NCI-H1092 treated with DMSO at 0.1 percent for 48 hours (cell line): ENCODE data around the gene NRG3.

Experiments
- DNase-seq: peaks from one replicate; lab custom pipeline; 2025; lab: John Stamatoyannopoulos, UW

Gene NRG3

DNA sequence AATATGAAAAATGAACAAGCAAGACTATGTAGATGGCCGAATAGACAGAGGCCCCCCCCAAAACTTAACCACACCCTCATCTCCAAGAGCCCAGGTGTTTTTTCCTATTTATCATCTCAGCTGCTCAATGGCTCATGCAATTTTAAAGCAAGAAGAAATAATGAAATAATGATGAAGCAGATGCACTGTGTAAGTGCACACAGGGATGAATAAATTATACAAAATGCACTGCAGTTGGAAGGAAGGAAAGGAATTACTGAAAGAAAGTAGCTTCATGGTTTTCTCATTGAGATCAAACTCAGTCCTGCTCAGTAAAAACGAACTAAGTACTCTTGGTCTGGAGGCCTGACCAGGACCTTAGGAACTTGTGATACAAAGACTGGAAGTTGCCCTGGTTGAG is 810.1 kb downstream of the NRG3 start:
- no peak for DNase-seq

DNA sequence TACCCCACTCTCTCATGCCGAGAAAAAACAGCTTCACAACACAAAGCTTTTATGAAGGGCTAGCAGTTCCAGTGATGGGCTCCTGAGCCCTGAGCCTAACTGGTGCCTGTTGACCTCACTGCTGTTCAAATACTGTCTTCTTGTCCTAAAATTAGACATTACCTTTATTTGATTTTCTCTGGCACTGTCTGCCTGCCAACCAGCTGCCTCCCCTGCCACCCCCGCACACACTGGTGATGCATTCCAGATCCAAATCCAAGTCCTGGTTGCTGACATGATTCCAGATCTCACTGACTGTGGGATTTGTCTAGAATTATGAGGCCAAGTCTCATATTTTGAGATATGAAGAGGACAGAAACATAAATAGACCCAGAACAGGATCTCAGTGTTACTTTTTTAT is 816.2 kb downstream of the NRG3 start:
- no peak for DNase-seq

DNA sequence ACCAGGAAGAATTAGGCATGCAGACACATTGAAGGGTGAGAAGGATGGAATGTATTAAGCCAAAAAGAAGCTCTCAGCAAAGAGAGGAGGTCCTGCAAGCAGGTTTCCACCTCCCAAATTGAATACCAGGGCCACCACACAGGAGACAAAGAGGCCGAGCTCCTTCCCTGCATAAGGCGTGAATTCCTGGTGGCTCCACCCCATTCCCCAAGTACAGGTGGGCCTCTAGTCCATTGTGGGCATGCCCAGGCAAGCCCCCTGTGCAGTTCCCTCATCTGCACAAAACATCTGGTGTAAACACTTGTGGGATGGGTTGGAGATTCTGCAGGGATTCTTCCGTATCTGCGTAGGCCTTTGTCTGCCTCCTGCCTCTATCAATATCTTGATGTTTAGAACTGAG is 817.5 kb downstream of the NRG3 start:
- DNase-seq: no peak

DNA sequence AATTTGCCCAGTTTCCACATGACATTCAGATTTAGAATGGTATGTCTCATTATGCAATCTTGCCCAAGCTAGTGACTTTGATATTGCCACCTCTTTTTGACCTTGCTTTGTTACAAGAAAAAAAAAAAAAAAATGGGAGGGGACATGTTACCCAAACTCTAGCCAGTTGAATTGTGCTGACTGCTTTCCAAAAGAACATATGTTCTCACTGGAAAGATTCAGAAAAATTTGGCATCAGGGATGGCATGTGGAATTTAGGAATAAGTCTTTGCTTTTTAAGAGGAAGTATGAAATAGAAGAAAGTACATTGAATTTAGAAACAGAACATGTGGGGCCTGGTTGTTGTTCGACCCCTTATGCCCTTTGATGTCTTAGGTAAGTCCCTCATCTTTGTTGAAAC is 846.8 kb downstream of the NRG3 start:
- no peak for DNase-seq

DNA sequence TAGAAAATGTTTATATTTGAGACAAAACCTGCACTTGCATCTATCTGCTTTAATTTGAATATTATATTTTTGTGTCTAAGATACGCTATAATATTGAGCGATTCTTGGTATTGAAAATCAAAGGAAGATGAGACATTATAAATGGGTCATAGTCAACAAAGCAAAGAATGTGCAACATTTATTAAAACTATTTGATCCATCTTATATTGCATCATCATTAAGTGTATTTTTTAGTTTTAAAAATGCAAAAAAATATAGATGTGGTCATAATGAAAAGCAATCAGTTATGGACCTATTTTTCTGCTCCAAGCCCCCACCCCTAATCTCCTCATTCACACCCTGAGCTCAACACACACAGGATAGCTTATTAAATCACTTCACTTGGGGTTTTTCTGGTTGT is 847.3 kb downstream of the NRG3 start:
- no peak for DNase-seq

DNA sequence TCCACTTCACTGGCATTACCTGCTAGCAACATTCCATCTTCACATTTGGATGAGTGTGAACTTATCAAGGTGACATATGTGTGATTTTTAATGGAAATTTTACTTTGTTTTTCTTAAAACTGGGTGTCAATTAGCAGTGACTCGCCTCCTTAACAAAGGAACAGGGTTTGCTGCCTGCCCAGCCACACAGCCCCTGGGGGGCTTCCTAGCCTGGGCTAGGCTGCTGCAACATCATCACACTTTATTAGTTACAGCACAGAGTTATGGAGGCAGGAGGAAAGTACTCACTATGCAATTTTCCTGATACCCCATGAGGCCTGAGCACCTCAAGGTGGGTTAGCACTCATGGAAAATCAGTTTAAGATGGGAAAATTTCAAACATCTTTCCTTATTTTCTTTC is 861.3 kb downstream of the NRG3 start:
- DNase-seq: no peak

DNA sequence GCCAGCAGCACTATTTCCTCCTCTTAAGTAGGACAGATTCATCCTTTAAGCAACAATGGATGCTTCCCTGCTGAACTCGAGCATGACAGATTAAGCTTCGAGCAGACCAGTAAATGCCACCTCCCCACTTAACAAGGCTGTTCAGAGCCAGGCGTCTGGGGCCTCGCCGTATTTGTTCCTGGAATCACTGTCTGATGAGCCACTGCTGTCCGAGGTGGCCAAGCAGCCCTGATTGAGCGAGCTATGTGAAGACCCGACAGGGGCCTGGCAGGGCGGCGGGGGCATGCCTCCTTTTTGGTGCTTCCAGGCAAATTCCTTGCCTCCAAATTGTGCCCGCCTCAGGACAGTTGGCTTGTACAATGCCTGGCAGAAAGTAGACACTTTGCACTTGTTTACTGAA is 862.6 kb downstream of the NRG3 start:
- peak; percentile 14 for DNase-seq

DNA sequence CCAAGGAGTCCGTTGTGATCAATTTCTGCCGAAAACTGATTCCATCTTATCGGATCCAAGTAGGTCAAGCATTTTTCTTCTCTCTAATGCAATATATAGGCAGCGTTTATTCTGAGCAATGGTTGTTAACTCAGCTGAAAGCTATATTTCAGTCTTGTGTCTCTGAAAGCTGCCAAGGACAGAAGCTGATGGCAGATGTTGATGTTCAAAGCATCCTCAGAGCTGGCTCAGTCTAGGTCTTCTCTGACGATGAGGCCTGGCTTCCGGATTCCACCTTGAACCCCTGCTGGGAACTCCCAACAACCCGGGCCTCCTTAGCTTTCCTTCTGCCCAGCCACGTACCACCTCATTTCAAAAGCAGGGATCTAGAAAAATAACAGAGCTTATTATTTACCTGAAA is 863.6 kb downstream of the NRG3 start:
- DNase-seq: no peak

DNA sequence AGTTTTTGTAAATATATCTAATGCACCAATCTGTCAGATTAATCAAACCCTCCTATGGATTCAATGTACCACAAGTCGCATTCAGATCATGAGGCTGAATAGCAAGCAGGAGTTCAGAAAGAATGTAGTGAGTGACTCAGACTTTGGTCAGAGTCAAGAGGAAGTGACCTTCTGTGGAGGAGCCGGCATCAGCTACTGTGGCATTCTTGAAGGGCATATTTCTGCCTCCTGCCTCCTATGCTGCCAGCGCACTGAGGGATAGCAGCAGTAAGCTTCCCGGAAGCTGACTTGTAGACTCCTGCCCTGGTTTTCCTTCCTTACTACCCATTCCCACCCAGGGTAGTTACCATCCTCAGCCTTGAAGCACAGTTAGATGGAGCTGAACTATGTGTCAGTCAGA is 867.5 kb downstream of the NRG3 start:
- no peak for DNase-seq

DNA sequence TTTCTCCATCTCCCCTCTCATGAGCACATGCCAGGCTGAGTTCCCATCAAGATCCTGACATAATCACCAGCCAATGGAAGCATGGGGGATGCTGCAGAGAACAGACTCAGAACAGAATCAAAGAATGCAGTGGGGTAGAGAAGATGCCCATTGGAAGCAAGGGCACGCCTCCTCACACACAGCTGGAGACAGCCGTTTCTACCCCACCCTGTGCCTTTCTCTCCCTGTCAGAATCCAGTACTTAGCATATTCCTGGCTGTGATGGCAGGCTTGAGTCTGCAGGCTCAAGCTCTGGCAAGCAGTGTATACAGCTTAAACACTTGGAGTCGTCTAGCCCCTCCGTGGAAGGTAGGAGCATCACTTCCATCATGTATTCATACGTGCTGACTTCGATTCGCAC is 867.9 kb downstream of the NRG3 start:
- DNase-seq: no peak

DNA sequence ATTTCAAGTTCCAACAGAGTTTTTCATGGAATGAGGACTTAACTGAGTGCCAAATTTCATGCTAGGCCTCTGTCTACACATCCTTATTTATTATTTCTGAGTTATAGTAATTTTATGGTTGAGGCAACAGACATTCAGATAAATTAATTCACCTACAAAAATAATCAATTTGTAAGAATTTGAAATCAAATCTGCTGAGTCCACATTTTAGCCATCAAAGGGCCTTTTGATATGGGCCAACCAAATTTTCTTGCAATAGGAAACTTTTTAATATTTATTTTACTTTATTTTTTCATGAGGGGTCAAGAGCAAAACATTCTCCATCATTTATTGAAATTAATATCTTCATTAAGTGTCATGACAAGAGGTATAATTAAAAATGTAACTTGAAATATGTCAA is 875.5 kb downstream of the NRG3 start:
- DNase-seq: no peak

DNA sequence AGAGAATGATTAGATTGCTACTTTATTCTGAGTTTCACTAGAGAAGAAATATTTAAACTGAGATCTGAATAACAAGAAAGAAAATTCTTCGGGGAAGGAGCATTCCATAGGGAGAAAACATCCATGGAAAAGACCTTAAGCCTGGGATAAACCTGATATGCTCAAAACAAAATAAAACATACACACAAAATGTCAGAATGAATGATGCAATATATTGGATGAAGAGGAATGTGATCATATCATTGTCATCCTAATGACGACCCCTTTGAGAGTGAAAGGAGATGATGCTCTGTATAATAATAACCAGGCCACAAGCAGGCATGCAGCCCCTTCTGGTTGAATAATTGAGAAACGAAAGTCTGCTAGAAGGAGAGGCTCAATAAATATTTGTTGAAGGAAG is 882.4 kb downstream of the NRG3 start:
- no peak for DNase-seq

DNA sequence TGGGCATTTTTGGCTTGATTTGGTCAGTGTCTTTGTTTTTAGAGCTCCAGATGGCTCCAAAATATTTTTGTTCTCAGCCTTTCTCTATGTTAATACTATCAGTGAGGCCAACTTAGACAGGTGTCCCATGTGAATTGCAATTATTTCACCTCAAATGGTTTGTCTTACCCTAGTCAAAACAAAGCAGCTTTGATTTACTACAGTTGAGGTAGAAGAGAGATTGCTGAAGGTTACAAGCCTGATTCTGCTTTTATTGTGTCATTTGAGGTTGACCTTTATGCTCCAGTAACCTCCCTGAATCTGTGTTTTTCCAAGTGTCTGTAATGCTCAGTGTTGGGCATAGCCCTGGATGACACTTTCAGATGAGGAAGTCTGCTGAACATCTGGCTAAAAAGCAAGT is 882.9 kb downstream of the NRG3 start:
- no peak for DNase-seq

DNA sequence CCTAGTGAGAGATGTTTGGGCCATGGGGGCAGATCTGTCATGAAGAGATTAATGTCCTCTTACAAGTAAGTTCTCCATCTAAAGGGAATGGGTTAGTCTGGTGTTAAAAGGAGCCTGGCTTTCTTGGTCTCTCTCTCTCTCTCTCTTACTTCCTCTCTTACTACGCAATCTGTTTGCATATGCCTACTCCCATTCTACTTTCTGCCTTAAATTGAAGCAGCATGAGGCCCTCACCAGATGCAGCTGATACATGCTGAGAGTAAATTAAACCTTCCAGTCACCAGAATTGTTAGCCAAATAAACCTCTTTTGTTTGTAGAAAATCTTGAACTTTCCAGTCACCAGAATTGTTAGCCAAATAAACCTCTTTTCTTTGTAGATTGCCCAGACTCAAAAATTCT is 884.1 kb downstream of the NRG3 start:
- DNase-seq: no peak

DNA sequence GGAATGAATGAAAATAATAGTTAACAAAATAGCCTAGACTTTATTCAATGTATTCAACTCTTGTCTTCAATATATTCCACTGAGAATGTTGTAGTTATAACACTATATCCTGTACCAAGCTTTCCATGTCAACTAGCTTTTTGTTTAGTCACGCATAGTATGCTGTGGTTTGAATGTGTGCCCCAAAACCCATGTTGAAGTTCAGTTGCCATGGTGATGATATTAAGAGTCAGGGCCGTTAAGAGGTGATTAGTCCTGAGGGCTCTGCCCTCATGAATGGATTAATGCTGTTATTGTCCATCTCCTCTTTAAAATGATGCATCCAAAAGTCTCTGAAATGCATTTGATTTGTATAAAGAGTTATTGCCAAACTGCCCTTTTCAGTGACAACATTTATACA is 887.6 kb downstream of the NRG3 start:
- no peak for DNase-seq

DNA sequence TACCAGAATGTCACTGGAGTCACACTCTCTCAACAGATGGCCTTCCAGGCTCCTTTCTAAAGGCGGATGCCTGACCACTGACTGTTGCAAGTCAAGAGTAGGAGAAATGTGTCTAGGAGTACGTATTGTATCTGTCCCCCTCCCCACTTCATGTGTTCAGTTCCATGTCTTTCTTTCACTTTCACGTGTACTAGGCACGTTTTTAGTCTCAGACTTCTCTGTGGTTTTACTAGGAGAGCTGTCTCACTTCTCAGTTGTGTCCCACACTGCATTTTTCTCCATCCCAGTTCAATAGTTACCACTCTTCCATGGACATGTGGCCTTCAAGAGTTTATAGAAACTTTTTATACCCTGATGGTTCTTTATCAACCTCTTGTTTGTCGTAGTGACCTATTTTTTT is 893.0 kb downstream of the NRG3 start:
- no peak for DNase-seq

DNA sequence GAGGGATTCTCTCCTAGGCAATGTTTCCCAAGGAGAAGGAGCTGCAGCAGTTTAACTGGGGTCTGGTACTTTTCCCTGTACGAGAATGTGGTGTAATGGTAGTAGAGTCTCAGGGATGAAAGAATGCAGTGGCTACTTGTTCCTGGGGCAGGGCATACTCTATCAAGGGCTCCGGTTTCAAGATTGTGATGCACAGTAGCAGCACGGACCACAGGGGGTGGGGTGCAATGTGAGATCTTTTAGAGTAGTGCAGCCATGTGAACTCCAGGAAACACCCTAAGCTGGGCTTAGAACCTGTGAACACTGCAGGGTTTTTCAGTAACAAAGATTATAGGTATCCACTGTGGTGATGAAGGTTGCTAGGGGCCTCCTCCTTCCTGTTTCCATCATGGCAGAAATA is 903.9 kb downstream of the NRG3 start:
- DNase-seq: no peak

DNA sequence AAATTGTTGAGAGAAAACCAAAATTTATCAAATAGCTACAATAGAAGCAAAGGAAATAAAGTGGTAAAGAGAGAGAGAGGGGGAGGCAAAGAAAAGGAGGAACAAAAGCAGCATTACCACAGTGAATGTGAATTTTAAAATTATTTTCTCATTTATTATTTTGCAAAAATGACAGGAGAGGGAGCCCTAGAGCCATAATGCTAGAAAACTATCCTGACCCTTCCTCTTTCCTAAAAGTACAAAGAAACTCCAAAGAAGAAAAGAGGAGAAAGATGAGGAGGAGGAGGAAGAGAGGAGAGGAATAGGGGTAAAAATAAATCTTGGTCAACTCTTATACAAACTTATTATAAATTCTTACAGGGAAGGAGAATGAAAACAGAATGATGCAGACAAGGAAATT is 921.5 kb downstream of the NRG3 start:
- DNase-seq: no peak

DNA sequence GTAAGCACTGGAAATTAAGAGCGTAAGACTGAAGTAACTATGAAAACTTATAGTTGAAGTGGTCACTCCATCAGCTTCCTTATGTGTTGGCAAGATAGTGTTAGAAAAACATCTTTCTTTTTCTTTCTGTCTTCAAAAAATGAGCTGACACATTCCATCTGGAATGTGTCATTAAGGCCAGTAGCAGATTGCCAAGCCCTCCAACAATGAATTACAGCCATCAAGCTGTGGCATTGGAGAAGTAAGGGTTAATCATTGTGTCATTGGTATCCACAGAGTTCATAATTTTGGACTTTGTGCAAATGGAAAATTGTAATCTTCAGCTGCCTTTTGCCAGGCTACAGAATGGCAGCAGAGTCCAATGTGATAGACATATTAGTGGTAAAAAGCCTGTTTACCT is 926.3 kb downstream of the NRG3 start:
- no peak for DNase-seq

DNA sequence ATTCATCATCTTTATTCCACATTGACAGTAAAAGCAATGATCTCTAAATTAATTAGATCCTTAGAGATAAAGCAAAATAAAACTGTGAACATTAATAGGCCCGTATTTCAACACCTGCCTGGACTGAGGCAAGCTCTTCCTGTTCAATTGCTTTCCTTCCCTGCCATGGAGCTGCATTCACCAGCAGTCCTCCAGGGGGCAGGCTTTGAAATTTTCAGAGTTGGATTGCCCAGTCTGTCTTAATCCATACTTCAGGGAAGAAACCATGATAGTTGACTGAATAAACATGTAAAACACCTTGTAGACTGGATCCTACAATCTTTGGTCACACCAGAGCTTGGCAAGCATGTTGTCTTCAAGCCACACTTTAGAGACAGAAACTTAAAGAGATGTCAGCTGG is 936.6 kb downstream of the NRG3 start:
- DNase-seq: no peak

DNA sequence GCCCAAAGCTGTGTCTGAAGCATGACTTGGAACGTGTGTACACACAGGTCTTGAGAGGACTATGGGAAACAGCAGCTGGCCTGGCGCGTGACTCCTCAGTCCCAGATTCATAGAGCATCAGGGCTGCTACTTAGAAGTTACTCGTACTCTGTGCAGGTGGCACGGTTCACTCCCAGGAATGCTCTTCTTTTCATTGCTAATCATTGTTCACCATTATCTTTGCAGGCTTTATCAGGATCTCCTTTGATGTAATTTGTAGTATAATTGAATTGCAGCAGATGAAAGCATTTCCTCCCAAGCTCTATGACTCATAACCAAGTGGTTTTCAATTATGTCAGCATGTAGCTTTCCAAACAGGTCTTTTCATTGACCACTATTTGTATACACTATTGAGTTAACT is 938.9 kb downstream of the NRG3 start:
- no peak for DNase-seq

DNA sequence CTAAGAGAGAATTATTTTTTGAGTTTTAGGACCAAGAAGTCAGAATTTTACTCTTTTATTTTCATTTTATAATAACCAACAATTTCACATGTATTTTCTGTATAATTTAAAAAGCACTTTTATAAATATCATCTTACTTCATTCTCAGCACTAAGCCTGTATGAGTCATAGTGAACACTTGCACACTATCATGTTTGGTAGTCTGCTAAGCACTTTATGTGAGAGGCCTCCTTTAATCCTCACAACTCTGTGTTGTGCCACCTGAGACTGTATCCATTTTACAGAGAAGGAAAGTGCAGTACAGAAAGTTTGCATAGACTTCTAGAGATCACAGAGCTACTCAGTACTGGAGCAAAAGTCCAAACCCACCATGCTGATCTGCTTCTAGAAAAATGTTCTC is 939.6 kb downstream of the NRG3 start:
- DNase-seq: no peak

DNA sequence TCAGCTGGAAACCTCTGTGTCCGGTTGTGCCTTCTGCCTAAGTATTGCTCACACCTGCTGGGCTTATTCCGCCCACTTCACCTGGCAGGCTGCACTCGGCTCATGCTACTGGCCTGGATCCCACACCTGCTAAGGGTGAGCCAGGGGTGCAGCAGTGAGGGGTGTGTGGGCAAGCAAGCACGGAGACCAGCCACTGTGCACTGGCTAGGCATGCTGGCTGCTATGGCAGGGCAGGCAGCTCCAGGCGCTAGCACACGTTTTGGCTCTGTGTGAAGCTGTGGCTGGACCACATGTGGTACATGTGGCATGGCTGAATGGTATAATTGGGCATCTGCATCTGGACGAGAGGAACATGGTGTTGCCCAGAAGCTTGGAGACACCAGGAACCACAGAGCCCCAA is 940.7 kb downstream of the NRG3 start:
- no peak for DNase-seq

DNA sequence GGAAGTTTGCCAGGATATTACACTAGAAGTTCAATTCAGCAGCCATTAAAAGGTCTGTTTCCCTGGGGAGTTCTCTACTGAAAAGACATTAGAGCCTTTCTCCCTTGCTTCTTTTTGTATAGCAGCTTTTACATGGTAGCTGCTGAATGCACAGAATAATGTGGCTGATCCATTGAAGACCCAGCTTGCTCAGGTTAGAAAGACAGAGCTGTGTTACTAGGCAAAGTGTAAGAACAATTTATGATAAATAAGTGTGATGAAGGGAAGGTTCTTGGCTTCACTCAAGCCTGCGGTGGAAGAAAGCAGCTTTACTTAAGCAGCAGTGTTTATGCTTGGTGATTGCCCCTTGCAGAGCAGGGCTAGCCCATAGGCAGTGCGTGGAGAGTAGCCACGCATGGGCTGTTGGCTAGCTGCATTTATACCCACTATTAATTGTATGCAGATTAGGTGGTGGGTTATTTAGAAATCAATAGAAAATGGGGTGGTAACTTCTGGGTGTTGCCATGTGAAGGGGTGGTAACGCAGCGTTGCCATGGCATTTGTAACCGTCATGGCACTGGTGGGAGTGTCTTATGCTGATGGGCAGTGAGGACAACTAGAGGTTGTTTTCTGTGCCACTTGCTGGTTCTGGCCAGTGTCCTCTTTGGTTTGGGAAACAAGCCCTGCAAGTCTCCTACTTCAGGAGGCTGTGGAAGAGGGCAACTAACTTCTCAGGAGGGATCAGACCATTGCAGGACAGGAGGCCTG is 942.9 kb downstream of the NRG3 start:
- DNase-seq: no peak

DNA sequence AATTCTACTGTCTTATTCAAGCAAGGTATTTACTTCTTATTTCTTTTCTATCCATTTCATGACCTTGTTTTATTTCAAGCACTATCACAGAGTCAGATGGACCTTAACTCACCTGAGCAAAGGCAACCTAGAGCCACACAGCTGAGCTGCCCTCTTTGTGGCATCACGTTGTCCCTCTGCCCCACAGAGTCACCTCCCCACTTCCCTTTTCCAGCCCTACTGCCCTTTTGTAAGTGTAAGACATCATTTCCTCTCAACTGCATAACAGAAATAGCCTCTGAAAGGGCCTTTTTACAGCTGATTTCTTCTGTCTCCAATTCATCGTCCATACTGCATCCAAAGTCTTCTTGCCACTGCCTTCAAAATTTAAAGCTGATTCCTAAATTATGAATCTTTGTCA is 946.0 kb downstream of the NRG3 start:
- DNase-seq: no peak
